ENCODE data around the gene ZNF610. TPM values are rescaled to one million over a fixed set of nuclear protein-coding genes. Genes with fewer than 3 reads are reported as not detected.

ZNF610 gene
- total and polyA plus RNA-seq, 2 of the 13 experiments (the other 11 are each of a cell fraction or from before 2014, with no cell fraction given): 0.32 to 0.69 TPM

DNA sequence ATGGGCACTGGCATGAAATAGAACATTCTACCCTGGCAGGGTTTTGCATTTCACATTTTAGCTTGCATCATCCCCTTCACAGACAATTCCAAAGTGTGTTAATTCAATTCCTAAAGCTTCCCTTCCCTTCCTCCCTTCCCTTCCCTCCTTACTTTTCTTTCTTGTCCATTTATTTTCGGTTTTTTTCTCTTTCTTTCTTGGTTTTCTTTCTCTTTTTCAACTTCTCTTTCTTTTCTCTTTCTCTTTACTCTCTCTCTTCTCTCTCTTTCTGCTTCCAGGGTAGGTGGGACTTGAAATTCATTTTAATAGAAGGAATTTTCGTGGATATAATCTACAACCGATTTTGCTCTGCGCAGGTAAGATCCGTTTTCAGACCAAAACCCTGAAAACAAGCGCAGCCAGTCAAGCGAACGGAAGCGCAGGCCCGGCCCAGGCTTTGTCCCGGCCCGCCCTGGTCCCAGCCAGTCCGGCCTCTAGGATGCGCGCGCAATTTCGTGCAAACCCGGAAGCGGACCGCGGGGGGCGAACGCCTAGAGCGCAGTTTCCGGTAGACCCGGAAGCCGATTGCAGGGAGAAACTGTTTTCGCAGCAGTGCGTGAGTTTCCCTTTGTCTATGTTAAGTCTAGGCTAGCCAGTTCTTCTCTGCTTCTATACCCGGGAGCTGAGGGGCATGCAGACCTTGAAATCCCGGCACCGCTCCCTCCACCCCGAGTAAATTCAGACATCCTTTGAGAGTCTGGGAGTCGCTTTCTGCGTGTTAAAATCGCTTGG, 61.5 kb downstream of the ZNF610 start, which contains the start of gene ZNF528 (continued):
- TF ChIP-seq ESRRA (CRISPR knock-in tag; IDR thresholded peaks at IDR 0.05; ENCODE audit: low read depth): no peak
- TF ChIP-seq KLF6 (CRISPR knock-in tag; IDR thresholded peaks at IDR 0.05): peak; percentile 63; the same call in 1 of the 2 replicates
- TF ChIP-seq CREM (IDR thresholded peaks at IDR 0.05): peak; percentile 74
- no peak for TF ChIP-seq CREM (CRISPR knock-in tag; IDR thresholded peaks at IDR 0.05)
- no peak for TF ChIP-seq ZNF570 (CRISPR knock-in tag; IDR thresholded peaks at IDR 0.05; ENCODE audit: borderline replicate concordance)
- peak; percentile 59; the same call in 1 of the 2 replicates for TF ChIP-seq ZFP82 (CRISPR knock-in tag; IDR thresholded peaks at IDR 0.05; ENCODE audit: borderline replicate concordance)
- no peak for TF ChIP-seq HMG20B (CRISPR knock-in tag; conservative IDR thresholded peaks at IDR 0.05)
- no peak for TF ChIP-seq REXO4 (CRISPR knock-in tag; IDR thresholded peaks at IDR 0.05; ENCODE audit: borderline replicate concordance)
- no peak for TF ChIP-seq TP53 (CRISPR knock-in tag; conservative IDR thresholded peaks at IDR 0.05)
- no peak for TF ChIP-seq ZNF3 (CRISPR knock-in tag; IDR thresholded peaks at IDR 0.05)
- peak; percentile 63; the same call in 1 of the 2 replicates for TF ChIP-seq ZNF747 (CRISPR knock-in tag; IDR thresholded peaks at IDR 0.05; ENCODE audit: borderline replicate concordance)
- no peak for TF ChIP-seq CREB1 (IDR thresholded peaks at IDR 0.05)
- peak; percentile 38; the same call in 1 of the 2 replicates for TF ChIP-seq CREB1 (CRISPR knock-in tag; IDR thresholded peaks at IDR 0.05)
- no peak for TF ChIP-seq PITX1 (CRISPR knock-in tag; IDR thresholded peaks at IDR 0.05)
- 0 out of 3 replicates have a peak, but pooled peaks have one; percentile 12 for TF ChIP-seq MXI1 (IDR thresholded peaks at IDR 0.05; ENCODE audit: borderline replicate concordance, low read depth, low read length)
- TF ChIP-seq, protein P1, sequence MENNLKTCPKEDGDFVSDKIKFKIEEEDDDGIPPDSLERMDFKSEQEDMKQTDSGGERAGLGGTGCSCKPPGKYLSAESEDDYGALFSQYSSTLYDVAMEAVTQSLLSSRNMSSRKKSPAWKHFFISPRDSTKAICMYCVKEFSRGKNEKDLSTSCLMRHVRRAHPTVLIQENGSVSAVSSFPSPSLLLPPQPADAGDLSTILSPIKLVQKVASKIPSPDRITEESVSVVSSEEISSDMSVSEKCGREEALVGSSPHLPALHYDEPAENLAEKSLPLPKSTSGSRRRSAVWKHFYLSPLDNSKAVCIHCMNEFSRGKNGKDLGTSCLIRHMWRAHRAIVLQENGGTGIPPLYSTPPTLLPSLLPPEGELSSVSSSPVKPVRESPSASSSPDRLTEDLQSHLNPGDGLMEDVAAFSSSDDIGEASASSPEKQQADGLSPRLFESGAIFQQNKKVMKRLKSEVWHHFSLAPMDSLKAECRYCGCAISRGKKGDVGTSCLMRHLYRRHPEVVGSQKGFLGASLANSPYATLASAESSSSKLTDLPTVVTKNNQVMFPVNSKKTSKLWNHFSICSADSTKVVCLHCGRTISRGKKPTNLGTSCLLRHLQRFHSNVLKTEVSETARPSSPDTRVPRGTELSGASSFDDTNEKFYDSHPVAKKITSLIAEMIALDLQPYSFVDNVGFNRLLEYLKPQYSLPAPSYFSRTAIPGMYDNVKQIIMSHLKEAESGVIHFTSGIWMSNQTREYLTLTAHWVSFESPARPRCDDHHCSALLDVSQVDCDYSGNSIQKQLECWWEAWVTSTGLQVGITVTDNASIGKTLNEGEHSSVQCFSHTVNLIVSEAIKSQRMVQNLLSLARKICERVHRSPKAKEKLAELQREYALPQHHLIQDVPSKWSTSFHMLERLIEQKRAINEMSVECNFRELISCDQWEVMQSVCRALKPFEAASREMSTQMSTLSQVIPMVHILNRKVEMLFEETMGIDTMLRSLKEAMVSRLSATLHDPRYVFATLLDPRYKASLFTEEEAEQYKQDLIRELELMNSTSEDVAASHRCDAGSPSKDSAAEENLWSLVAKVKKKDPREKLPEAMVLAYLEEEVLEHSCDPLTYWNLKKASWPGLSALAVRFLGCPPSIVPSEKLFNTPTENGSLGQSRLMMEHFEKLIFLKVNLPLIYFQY (CRISPR knock-in tag; IDR thresholded peaks at IDR 0.05; ENCODE audit: borderline replicate concordance): peak; percentile 94; the same call in 1 of the 2 replicates
- TF ChIP-seq ZNF510 (CRISPR knock-in tag; IDR thresholded peaks at IDR 0.05; ENCODE audit: low read depth): 0 out of 2 replicates have a peak, but pooled peaks have one; percentile 57
- no peak for TF ChIP-seq ZNF564 (CRISPR knock-in tag; IDR thresholded peaks at IDR 0.05)
- no peak; the same call in 1 of the 2 replicates for TF ChIP-seq ZNF768 (CRISPR knock-in tag; IDR thresholded peaks at IDR 0.05)
- TF ChIP-seq ZNF143 (CRISPR knock-in tag; IDR thresholded peaks at IDR 0.05): peak; percentile 58; the same call in 1 of the 2 replicates
- TF ChIP-seq ARNTL (CRISPR knock-in tag; IDR thresholded peaks at IDR 0.05): 0 out of 2 replicates have a peak, but pooled peaks have one; percentile 48
- TF ChIP-seq ZNF878 (CRISPR knock-in tag; IDR thresholded peaks at IDR 0.05): no peak
- TF ChIP-seq PHF8 (CRISPR knock-in tag; IDR thresholded peaks at IDR 0.05): peak; percentile 70; the same call in 1 of the 2 replicates
- TF ChIP-seq NKX3-1 (CRISPR knock-in tag; IDR thresholded peaks at IDR 0.05): 0 out of 2 replicates have a peak, but pooled peaks have one; percentile 16
- TF ChIP-seq, protein P2, sequence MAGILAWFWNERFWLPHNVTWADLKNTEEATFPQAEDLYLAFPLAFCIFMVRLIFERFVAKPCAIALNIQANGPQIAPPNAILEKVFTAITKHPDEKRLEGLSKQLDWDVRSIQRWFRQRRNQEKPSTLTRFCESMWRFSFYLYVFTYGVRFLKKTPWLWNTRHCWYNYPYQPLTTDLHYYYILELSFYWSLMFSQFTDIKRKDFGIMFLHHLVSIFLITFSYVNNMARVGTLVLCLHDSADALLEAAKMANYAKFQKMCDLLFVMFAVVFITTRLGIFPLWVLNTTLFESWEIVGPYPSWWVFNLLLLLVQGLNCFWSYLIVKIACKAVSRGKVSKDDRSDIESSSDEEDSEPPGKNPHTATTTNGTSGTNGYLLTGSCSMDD (CRISPR knock-in tag; IDR thresholded peaks at IDR 0.05): no peak
- TF ChIP-seq NFE2L1 (CRISPR knock-in tag; IDR thresholded peaks at IDR 0.05; ENCODE audit: borderline replicate concordance): no peak
- no peak for TF ChIP-seq TSC22D2 (CRISPR knock-in tag; IDR thresholded peaks at IDR 0.05; ENCODE audit: borderline replicate concordance)

All from HepG2 (cell line).